ENCODE results near the gene IL25.

GRCh38 chr14:23375527-23376251, 3.1 kb downstream of the IL25 start:
- TF ChIP-seq EGR1 (IDR thresholded peaks at IDR 0.05) = no peak
- no peak for TF ChIP-seq YY1 (IDR thresholded peaks at IDR 0.05; ENCODE audit: low read depth)
- TF ChIP-seq, protein P1, sequence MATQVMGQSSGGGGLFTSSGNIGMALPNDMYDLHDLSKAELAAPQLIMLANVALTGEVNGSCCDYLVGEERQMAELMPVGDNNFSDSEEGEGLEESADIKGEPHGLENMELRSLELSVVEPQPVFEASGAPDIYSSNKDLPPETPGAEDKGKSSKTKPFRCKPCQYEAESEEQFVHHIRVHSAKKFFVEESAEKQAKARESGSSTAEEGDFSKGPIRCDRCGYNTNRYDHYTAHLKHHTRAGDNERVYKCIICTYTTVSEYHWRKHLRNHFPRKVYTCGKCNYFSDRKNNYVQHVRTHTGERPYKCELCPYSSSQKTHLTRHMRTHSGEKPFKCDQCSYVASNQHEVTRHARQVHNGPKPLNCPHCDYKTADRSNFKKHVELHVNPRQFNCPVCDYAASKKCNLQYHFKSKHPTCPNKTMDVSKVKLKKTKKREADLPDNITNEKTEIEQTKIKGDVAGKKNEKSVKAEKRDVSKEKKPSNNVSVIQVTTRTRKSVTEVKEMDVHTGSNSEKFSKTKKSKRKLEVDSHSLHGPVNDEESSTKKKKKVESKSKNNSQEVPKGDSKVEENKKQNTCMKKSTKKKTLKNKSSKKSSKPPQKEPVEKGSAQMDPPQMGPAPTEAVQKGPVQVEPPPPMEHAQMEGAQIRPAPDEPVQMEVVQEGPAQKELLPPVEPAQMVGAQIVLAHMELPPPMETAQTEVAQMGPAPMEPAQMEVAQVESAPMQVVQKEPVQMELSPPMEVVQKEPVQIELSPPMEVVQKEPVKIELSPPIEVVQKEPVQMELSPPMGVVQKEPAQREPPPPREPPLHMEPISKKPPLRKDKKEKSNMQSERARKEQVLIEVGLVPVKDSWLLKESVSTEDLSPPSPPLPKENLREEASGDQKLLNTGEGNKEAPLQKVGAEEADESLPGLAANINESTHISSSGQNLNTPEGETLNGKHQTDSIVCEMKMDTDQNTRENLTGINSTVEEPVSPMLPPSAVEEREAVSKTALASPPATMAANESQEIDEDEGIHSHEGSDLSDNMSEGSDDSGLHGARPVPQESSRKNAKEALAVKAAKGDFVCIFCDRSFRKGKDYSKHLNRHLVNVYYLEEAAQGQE (IDR thresholded peaks at IDR 0.05; ENCODE audit: low read depth) = no peak
- no peak for TF ChIP-seq TAF1 (IDR thresholded peaks at IDR 0.05; ENCODE audit: low read depth)
- TF ChIP-seq CREB1 (IDR thresholded peaks at IDR 0.05; ENCODE audit: low read depth) = no peak
- no peak for TF ChIP-seq TCF12 (IDR thresholded peaks at IDR 0.05; ENCODE audit: low read depth)
